HUDEP-2 (cell line): ENCODE results near the gene WWOX.

ENCODE experiments used
- DNase-seq, 76 experiments: peaks; one replicate each; lab custom pipeline; 2025; ENCODE audit not compliant: unreplicated experiment in 76 of 76; lab: John Stamatoyannopoulos, UW

The WWOX gene

DNA sequence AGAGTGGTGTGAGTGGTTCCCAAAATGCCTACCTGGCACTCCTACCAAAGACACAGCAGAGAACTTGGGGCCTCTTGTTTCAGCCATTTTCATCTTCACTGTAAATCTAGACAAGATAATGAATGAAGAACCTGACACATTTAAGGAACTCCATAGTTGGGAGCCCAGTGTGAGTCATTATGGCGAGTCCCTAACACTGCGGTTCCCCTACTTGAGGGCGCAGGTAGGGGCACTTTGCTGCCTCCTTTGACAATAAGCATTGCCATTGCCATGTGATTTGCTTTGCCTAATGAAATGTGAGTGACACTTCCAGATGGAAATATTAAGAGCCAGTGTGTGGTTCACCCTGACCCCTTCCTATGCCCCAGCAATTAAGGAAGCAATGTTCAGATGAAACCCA is 983.5 kb downstream of the WWOX start:
- DNase-seq = no peak

DNA sequence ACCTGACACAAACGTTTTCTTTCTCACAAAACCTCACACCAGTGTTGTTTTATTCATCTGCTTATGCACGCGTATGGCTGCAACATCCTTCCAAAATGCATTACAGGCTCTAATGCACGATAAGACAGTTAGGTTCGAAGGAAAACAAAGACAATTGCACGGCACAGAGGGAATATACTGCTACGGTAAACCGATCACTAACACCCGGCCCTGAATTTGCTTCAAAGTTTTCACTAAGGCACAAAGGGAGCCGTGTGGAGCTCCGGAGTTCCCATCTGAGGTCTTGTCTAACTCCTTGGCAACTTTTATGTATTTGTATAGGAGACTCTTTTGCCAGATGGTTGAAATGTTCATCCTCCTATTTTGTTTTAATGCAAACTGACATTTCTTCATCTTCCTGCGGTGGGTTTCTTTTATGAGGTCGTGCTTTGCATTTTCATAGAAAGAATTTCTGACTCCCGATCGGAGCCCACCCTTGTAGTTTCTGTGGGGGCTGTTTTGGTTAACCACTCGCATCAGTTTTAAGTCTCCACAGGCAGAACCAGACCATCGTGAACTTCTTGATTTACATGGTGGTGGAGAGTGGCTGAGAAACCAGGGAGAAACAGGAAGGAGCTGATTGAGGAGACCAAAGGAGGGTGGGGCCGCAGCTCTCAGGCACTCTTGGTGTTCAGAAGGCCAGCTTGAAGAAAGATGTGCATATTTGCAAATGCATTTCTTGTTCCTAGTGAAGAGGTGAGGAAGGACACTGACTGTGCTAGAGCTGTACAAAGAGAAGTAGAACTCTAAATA is 984.2 kb downstream of the WWOX start:
- no peak for DNase-seq

DNA sequence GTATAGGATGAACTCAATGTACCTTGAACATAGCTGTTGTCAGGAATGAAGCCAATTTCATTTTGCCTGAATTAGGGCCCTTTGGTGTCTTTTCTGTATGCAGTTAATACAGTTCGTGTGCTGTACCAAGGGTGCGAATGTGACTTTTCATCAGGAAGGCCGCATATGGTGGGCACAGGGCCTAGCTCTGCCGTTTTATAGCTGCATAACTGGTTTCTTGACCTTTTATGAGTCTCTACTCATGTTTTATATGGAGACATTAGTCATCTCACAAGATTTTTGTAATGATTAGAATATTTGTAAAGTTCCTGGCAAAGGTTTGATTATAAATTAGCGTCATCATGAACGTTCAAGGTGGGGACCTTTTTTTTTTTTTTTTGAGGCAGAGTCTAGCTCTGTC is 989.5 kb downstream of the WWOX start:
- no peak for DNase-seq

DNA sequence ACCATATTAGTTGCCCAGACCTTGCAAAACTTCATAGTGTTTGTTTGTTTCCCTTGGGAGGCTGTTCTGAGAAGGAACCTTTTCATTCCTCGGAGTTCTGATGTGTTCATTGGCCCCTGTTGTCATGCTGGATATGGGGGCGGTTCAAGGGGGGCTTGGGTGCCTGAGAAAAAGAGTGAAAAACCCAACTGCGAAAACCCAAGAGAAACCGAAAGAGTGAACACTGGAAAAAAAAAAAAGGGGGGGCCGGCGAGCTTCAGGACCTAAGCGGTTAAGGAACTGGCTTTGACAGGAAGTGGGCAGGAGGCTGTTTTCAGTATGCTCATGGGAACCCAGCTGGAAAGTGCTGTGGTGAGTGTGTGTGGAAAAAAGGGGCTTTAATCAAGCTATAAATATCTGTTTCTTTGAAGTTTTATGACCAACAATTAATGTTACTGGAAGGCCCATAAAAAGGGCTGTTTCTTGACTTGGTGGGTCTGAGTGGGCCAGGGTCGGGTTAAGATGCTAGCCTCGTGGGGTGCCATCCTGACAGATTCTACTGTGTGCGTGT is 990.4 kb downstream of the WWOX start:
- no peak for DNase-seq

DNA sequence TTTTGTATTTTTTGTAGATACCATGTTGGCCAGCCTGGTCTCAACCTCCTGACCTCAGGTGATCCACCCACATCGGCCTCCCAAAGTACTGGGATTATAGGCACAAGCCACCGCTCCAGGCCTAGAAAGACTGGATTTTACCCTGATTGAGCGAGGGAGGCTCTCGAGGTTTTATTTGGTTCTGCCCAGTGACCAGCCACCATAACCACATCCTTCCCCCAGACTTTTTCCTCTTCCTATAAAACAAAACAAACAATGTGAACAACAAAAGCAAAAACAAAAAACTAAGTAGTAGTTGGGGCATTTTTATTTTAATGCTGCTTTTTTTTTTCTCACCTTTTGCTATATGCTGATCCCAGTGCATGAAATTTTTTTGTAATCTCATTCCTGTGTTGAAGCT is 991.5 kb downstream of the WWOX start:
- no peak for DNase-seq

DNA sequence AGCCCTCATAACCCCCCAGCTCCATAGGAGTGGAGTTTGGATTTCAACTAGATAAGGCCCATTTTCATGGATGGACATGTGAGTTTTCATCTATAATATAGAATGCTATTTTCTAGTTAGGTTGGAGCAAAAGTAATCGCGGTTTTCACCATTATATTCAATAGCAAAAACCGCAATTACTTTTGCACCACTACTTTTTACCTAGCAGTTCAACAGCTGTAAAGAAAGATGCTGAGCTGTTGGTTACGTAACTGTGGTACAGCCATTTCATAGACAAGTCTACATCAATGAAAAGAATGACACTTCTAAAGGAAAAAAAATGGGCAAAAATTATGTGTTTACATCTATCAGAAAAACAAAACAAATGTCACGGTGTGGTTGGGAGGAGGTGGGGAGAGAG is 993.4 kb downstream of the WWOX start:
- DNase-seq = no peak

DNA sequence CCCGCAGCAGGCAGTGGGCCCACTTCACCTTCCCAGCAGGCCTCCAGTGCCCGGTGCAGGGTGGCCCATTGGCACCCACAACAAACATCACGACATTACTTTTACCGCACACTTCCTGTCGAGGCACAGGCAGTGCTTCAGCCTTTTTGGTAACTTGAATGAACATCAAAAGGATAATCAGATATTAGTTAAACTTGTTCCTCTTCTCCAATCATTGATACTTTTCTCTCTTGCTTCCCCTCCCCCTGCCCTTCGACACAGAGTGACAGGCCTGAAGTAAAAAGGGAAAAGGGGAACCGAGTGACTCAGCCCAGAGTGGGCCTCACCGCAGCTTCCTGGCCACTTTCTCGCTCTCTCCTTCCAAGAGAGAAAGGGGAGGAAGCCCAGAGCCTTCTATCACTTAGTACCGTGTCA is 994.1 kb downstream of the WWOX start:
- peak in 1 of 76 experiments; percentile 2 for DNase-seq

DNA sequence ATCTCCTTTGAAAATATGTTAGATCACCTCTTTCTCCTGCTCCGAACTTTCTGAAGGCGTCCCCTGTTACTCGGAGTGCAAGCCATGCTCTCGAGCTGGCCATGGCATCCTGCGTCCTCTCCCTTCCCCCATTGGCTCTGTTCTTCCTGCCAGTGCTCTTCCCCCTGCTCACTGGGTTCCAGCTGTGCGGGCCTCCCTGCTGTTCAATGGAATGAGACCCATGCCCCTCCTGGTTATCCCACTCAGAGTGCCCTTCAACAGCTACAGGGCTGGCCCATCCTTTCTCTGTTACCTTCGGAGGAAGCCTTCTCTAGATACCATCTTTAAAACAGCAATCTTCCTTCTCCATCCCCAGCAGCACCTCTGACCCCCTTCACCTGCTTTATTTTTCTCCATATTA is 996.8 kb downstream of the WWOX start:
- DNase-seq = no peak

DNA sequence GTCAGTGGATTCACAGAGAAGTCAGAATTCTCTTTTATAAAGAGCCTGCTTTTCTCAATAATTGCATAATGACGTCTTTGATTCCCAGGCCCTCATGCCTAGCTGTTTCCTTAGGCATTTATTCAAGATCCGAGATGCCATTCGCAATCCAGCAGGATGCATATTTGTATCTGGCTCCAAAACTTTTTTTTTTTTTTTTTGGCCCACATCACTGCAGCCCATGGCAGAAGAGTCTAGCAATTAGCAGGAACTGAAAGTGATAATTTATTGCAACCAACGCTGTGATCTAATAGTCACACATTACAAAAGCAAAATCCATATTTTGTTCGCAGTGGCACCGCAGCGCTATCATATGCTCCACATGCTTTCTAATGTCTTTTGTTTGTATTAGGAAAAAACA is 997.7 kb downstream of the WWOX start:
- DNase-seq = no peak

DNA sequence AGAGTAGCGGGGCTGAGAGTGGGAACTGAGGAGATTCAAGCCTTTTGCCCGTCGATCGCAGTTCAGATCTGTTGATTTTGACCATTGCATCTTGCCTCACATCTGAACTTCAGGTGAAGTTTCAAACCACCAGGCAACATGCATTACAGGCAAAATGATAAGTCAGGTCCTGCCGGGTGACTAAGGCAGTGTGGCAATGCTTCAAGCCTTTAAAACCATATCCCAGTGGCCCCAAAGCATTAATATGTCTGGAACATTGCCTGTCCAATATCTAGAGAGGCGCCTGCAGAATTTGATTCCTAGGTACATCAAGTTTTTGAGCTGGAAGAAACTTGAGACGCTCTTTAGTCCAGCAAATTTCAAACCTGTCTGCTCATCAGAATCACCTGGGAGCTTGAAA is 998.3 kb downstream of the WWOX start:
- DNase-seq = no peak

DNA sequence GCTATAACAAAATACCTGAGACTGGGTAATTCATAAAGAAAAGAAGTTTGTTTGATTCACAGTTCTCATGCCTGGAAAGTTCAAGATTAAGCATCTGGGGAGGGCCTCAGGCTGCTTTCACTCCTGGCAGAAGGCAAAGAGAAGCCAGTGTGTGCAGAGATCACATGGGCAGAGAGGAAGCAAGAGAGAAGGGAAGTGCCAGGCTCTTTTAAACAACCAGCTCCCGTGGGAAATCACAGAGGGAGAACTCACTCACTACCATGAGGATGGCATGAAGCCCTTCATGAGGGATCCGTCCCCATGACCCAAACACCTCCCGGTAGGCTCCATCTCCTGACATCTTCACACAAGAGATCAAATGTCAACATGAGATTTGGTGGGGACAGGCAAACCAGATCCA is 999.5 kb downstream of the WWOX start:
- no peak for DNase-seq

DNA sequence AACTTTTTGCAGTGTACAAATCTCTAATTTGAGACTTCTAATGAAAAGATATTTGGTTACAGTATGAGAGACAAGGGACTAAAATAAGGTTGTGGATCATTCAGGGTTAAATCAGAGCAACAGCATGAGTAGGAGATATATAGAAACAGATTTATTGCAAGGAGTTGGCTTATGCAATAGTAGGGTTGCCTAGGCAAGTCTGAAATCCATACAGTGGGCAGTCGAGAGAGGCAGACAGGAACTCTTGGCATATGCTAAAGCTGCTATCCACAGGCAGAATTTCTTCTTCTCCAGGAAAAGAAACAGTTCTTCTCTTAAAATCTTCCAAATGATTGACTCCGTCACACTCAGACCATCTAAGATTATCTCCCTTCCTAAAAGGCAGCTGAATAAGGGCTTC is 1000.3 kb downstream of the WWOX start:
- no peak for DNase-seq

DNA sequence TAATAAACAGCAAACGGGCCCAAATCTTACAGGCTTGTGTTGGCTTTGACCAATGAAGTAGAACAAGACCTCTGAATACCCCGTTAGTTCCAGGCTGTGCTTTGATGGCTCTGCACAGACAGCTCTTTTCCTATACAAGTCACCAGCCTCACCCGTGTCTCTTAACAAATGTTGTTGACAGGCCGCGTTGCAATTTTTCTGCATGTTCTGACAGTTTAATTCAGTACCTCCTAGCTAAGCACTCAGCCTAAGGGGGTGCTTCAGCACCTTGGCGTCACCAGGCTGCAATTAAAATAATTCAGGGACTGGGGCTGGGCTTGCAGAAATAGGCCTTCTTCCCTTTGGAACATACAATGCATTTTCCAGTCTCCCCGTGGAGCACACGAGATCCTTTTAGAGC is 1001.0 kb downstream of the WWOX start:
- no peak for DNase-seq

DNA sequence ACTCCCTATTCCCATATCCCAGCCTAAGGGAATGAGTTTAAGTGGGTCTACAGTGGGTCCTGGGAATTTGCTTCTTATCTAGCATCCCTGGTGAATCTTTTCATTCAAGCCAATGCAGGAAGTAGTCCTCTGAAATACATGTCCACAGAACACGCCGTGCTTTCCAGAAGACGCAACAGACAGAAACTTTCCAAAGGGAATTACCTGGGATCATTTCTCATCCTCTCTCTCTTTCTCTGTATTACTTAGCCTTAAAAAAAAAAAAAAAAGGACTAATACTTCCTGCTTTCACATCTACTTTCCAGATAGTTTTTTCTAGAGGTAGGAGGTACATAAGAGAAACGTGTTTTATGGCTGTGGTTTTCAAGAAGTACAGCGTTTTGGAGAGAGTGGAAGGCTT is 1002.0 kb downstream of the WWOX start:
- no peak for DNase-seq

DNA sequence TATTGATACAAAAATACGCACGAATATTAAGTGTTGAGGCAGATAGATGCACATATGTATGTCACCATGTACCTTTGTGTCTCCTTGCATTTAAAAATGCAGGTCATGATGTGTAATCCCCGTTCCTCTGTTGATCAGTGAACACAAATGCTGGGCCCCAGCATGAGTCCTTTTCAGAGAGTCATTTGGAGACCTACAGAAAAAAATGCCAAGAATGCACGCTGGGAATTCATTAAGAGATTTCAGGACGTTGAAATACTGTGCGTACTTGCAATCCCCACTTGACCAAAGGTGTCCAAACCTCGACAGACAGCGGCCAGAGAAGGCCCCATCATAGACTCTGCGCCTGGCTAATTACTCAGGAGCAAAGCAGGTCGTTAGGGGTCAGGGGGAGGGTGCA is 1005.1 kb downstream of the WWOX start:
- no peak for DNase-seq

DNA sequence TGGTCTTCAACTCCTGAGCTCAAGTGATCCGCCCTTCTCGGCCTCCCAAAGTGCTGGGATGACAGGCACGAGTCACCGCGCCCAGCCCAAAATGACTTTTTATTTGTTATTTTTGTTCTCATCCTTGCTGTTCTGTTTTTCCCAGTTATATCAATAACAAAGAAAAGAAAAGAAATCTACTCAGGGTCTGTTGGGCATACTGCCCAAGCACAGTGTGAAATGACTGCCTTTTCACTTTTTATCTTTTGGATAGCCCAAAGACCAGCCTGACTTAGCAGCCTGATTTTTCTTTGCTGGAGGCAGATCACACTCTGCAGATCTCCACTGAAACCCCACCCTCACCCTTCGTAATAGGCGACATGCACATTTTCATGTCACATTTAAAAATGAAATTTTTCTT is 1007.8 kb downstream of the WWOX start:
- no peak for DNase-seq

DNA sequence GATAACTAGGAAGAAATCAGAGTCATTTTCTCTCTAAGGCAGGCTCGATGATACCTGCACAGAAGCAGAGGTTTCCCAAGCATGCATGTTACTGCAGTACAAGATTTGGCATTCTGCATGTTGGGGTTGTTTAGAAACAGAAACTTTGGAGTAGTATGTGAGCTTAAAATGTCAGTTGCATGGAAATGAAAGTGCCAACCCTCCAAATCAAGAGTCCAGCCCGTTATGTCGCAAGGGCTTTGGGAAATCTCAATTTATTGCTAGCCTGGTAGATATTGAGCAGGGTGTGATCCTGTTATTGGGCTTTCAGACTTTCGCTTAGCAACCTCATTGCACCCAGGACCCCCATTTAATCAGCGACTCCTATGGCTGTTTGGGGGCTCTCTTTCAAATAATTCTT is 1010.3 kb downstream of the WWOX start:
- no peak for DNase-seq

DNA sequence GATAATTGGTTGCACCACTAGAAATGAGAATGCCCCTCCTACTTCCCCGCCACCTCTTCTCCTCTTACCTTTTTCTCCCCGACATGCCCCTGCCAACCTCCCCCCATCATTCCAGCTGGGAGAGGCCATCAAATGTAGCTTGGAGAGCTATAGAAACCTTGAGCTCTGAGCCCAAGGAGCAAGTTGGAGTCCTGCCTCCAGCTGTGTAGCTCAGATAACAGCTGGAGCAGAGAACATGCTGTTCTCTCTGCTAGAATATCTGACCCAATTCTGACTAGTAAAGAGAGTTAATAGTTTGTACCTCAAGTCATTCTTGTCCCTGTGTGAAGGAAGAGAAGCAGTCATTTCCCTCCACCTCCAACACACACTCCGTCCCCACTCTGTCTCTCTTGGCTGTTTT is 1010.8 kb downstream of the WWOX start:
- DNase-seq = peak in 1 of 76 experiments; percentile 17

DNA sequence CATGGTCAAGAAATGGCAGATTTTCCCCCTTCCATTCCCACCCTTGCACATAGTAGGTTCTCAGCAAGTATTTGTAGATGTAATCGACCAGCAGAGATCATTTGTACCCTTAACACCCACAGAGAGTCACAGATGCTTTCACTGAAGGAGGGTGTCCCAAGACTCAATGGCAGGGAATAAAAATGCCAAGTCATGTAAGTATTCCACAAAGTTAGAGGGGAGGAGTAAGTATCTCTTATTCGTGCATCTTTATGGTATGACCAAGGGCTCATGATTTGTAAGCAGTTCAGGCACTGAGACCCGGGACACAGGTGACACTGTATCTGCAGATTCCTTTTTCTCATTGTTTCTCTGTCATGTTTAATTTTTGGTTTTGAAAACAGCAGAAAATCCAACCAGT is 1011.5 kb downstream of the WWOX start:
- DNase-seq = no peak

DNA sequence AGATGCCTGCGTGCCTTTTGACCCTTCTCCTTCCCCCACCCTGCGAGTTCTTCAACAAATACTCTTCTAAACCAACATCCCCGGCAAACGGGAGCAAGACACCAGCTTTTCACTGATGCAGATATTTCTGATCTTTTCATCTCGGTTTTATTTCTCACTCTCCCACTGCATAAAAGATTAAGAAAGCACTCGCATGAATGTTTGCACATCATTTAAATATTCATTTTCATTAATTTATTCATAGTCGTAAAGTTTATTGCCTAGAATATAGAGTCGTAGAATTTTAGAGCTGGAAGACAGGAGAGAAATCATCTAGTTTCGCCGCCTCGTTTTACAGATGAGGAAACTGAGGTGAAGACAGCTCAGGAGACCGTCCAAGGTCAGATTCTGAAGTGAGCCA is 1013.0 kb downstream of the WWOX start:
- no peak for DNase-seq

DNA sequence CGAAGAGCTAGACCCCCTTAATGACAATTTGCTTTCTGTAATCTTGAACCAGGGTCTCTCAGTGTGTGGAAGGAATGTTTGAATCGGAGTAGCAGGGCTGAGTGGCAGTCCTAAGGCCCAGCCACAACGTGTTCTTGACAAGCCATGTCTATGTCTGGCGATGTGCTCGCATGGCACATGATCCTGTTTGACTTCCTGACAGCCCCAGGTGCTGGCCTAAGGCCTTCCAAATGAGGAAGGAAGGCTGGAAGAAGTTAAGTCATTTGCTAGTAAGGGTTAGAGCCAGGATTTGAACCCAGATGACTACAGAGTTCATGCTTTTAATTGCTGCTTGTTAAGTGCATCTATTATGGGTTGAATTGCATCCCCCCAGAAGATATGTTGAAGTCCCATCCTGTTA is 1014.4 kb downstream of the WWOX start:
- no peak for DNase-seq

DNA sequence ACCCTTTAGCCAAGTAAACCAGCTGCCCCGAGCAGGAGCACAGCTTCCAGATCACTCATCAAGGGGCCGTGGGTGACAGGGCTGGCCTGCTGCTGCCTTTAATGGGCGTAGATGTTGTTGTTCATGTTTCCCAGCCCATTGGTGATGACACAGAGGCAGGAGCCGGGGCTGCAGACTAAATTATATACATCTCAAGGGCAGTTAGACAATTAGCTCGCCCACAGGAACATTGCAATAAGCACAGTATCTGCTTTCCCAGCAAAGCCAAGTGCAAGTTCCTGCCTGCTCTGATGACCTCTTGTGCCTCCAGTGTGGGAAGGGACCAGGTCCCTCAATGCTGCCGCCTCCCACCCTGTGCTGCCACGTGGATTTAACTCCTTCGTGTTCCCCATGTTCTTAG is 1015.3 kb downstream of the WWOX start:
- no peak for DNase-seq

DNA sequence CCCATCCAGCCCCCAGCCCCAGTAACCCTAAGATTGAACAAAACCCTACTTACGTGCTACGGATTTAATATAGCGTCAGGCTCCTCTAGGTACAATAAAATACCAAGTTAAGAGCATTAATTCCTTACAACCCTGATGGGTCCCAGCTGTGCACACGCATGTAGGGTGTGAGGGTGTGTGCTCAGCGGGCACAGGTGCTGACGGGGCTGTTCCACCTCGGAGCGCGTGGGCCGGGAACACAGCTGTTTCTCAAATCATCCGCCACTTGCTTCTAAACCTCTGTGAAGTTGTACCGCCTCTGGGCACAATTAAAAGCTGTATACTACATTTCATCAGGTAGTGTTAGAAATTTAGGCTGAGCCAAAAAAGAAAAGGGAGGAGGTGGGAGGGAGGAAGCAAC is 1022.5 kb downstream of the WWOX start:
- DNase-seq = no peak
